ENCODE results near the gene GAS1.

The GAS1 gene

GRCh38 chr9:86921151-86921923 is 26.0 kb downstream of the GAS1 start:
- DNase-seq, result peak; percentile 81

DNA sequence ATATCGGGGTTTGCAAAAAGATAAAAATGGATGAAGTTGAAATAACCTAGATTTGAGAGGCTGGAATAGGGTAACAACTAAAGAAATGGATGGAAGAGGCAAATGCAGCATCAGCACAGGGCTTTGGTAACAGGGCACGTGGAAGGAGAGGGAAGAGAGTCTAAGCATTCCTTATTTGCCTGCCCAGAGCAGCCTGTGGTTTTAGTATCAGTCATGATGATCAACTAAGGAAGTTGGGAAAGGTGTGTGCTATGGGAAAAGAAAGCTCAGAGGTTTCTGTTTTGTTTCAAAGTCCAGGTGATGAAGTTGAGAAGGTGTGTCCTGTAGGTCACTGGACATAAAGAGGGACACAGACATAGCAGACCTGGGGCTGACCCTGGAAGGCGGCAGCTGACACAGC is 28.8 kb downstream of the GAS1 start:
- DNase-seq, result no peak

DNA sequence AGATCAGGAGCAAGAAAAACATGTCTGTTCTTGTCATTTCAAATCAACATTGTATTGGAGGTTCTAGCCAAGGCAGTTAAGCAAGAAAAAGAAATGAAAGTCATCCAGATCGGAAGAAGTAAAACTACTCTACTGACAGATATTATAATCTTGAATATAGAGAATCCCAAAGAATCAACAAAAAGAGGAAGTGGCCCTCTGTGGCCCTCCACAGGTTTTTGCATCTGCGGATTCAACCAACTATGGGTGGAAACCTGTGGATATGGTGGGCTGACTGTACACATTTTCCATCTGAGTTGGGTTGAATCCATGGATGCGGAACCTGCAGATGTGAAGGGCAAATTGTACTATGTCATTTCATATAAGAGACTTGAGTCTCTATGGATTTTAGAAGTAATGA is 35.1 kb downstream of the GAS1 start:
- no peak for DNase-seq

DNA sequence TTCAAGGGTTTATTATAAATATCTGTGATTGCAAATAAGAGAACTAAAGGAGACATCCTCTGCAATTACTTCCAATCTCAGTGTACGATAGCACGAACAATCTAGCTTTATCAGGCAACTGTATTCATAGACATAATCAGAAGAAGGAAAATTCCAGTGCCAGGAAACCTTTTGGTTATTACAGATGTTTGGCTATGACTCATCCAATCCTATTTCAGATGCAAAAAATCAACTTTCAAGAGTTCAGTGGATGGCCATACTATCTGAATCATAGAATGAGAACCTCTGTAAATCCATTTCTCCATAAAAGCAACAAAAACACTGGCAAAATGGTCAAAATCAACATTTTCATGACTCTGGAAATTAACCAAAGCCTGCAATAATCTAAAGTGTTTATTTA is 37.9 kb downstream of the GAS1 start:
- DNase-seq, result peak; percentile 67

GRCh38 chr9:86908261-86908660 is 39.0 kb downstream of the GAS1 start:
- no peak for DNase-seq

- DNase-seq, result peak; percentile 42
Measured at GRCh38 chr9:86907346-86907745, 40.0 kb downstream of the GAS1 start.

DNA sequence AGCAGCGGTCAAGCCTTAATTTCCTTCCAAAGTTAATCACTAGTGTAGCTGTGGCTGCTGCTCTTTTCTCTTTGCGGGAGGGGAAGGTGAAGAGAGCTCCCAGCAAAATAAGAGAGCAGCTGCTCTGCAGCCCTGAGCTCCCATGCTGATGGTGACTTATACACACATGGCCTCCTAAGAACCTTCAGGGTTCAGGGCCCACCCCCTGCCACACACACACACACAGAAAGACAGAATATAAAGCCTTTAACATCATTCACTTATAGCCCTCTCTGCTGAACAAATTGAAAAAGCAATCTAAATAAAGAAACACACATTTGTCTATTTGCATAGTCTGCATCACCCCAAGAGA is 43.6 kb downstream of the GAS1 start:
- no peak for DNase-seq

- peak; percentile 39 for DNase-seq
Measured at GRCh38 chr9:86902991-86903733, 44.1 kb downstream of the GAS1 start.

- no peak for DNase-seq
Measured at GRCh38 chr9:86902586-86902985, 44.7 kb downstream of the GAS1 start.

- DNase-seq, result no peak
Measured at GRCh38 chr9:86902176-86902575, 45.1 kb downstream of the GAS1 start.

DNA sequence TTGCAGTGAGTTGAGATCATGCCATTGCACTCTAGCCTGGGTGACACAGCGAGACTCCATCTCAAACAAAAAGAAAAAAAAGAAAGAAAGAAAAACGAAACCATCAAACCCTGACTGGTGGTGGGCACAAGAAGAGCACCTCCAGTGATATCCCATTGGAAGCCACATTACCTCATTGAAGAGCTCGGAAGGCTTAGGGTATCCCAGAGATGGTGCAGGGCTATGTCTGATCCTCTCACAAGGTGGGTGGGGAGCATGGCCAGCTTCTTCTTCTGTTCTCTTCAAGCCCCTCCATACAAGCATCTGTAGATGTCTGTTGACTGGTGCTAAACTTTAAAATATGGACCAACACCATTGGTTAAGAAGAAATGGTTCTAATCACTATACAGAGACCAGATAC is 45.8 kb downstream of the GAS1 start:
- DNase-seq, result no peak
